Osteoblast (primary cell): ENCODE results near the gene CACNA2D3. TPM values are rescaled to one million over a fixed set of nuclear protein-coding genes. Genes with fewer than 3 reads are reported as not detected.

Experiments
- DNase-seq: peaks from one replicate; pipeline ENCODE4 v3.0.0; 2011; ENCODE audit warnings: low spot score, mixed read lengths; ENCODE audit not compliant: insufficient read length; ENCODE audit errors: missing footprints
- H2AFZ ChIP-seq: 2 replicates; pipeline ENCODE4 v1.6.0; 2011; ENCODE audit warnings: mild to moderate bottlenecking, low read length
- H3K27ac ChIP-seq: 2 replicates; pipeline ENCODE4 v1.5.1; 2011; ENCODE audit warnings: mild to moderate bottlenecking, low read depth, low read length, moderate library complexity
- H3K27me3 ChIP-seq: 2 replicates; pipeline ENCODE4 v1.6.0; 2012; ENCODE audit warnings: mild to moderate bottlenecking, control low read depth, inconsistent platforms, low read length, moderate library complexity; ENCODE audit not compliant: insufficient read depth
- H3K36me3 ChIP-seq: 2 replicates; pipeline ENCODE4 v1.5.1; 2011; ENCODE audit warnings: mild to moderate bottlenecking, low read length, control low read depth, moderate library complexity; ENCODE audit not compliant: insufficient read depth
- H3K4me1 ChIP-seq: 2 replicates; pipeline ENCODE4 v1.5.1; 2011; ENCODE audit warnings: mild to moderate bottlenecking, low read length, control low read depth, moderate library complexity; ENCODE audit not compliant: insufficient read depth
- H3K4me2 ChIP-seq: 2 replicates; pipeline ENCODE4 v1.6.0; 2011; ENCODE audit warnings: mild to moderate bottlenecking, low read length; ENCODE audit not compliant: insufficient read depth
- H3K4me3 ChIP-seq: fragments of 200-600 bp; sonication (generic); 3 replicates; pipeline ENCODE4 v1.5.1; 2012; ENCODE audit warnings: mild to moderate bottlenecking, low read length, inconsistent platforms; ENCODE audit not compliant: insufficient read depth
- H3K79me2 ChIP-seq: 2 replicates; pipeline ENCODE4 v1.6.0; 2012; ENCODE audit warnings: mild to moderate bottlenecking, low read length, control low read depth, inconsistent platforms; ENCODE audit not compliant: insufficient read depth
- H3K9me3 ChIP-seq: 2 replicates; pipeline ENCODE4 v1.5.1; 2011; ENCODE audit warnings: low read depth, low read length, control low read depth
- H4K20me1 ChIP-seq: 2 replicates; pipeline ENCODE4 v1.6.0; 2012; ENCODE audit warnings: mild to moderate bottlenecking, low read length, control low read depth; ENCODE audit not compliant: insufficient read depth
- total RNA-seq: library from RNA; depleted of rRNA; stranded (reverse); fragments of >200 nt; gene quantifications from 2 replicates; pipeline ENCODE4 v1.2.3, GENCODE V29; 2012
- TF ChIP-seq, protein P1 (sequence below): IDR thresholded peaks from 2 replicates; pipeline ENCODE4 v1.5.1; 2011; ENCODE audit warnings: mild to moderate bottlenecking, low read depth, low read length, moderate library complexity; ENCODE audit errors: extremely low read depth

Gene CACNA2D3
- total RNA-seq, 1 donor: 0.36 TPM

- no peak overlapping the region for H3K27ac ChIP-seq
- no peaks in the 10 kb centered on the region for H3K9me3 ChIP-seq
- no peak overlapping the region for H2AFZ ChIP-seq
- no peak overlapping the region for H3K4me2 ChIP-seq
- no peak for DNase-seq
- no peaks in the 10 kb centered on the region for H3K79me2 ChIP-seq
- no peaks in the 10 kb centered on the region for H3K27me3 ChIP-seq
- H3K4me1 ChIP-seq: peaks cover 7% of the 10 kb centered on the region
- H3K36me3 ChIP-seq: no peaks in the 10 kb centered on the region
- TF ChIP-seq, protein P1, sequence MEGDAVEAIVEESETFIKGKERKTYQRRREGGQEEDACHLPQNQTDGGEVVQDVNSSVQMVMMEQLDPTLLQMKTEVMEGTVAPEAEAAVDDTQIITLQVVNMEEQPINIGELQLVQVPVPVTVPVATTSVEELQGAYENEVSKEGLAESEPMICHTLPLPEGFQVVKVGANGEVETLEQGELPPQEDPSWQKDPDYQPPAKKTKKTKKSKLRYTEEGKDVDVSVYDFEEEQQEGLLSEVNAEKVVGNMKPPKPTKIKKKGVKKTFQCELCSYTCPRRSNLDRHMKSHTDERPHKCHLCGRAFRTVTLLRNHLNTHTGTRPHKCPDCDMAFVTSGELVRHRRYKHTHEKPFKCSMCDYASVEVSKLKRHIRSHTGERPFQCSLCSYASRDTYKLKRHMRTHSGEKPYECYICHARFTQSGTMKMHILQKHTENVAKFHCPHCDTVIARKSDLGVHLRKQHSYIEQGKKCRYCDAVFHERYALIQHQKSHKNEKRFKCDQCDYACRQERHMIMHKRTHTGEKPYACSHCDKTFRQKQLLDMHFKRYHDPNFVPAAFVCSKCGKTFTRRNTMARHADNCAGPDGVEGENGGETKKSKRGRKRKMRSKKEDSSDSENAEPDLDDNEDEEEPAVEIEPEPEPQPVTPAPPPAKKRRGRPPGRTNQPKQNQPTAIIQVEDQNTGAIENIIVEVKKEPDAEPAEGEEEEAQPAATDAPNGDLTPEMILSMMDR: no peak
- H3K4me3 ChIP-seq: no peak overlapping the region
- H4K20me1 ChIP-seq: no peaks in the 10 kb centered on the region
These were observed 792.8 kb downstream of the CACNA2D3 start for GRCh38 chr3:54915181-54915580.

DNA sequence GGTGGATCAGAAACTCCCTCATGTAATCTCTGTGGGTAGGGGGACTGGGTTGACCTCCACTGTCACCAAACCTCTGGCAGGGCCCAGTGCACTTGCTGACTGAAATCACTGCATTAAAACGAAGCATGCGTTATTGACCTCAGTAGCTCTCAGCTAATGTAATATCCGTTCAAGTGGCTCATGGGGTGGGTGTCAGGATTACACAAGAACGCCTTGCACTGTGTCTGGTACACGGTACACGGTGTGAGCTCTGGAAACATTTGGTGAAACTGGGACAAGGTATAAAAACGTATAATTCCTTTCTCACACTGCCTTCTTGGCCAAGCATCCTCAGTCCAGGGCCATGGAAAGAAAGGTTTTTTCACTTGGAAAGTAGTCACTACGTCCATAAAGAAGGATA is 793.6 kb downstream of the CACNA2D3 start:
- Histone ChIP-seq H3K9me3 (no peaks in the 10 kb centered on the region), H4K20me1 (no peaks in the 10 kb centered on the region), H3K27me3 (no peaks in the 10 kb centered on the region), H3K27ac (no peak overlapping the region), H3K4me1 (peaks cover 7% of the 10 kb centered on the region), H2AFZ (no peak overlapping the region), H3K79me2 (no peaks in the 10 kb centered on the region), H3K36me3 (no peaks in the 10 kb centered on the region), H3K4me3 (no peak overlapping the region), H3K4me2 (no peak overlapping the region)
- TF ChIP-seq, protein P1: no peak
- DNase-seq: no peak

GRCh38 chr3:54916732-54917131 is 794.4 kb downstream of the CACNA2D3 start:
- Histone ChIP-seq H3K4me2 (no peak overlapping the region), H3K4me3 (no peak overlapping the region), H3K4me1 (peaks cover 7% of the 10 kb centered on the region), H3K9me3 (no peaks in the 10 kb centered on the region), H3K36me3 (no peaks in the 10 kb centered on the region), H3K79me2 (no peaks in the 10 kb centered on the region), H3K27ac (no peak overlapping the region), H4K20me1 (no peaks in the 10 kb centered on the region), H3K27me3 (no peaks in the 10 kb centered on the region), H2AFZ (no peak overlapping the region)
- TF ChIP-seq, protein P1: no peak
- DNase-seq: no peak

GRCh38 chr3:54917174-54917573 is 794.8 kb downstream of the CACNA2D3 start:
- no peaks in the 10 kb centered on the region for H3K9me3 ChIP-seq
- TF ChIP-seq, protein P1: no peak
- no peaks in the 10 kb centered on the region for H3K27me3 ChIP-seq
- H2AFZ ChIP-seq: no peak overlapping the region
- H4K20me1 ChIP-seq: no peaks in the 10 kb centered on the region
- H3K27ac ChIP-seq: no peak overlapping the region
- no peak overlapping the region for H3K4me3 ChIP-seq
- H3K4me1 ChIP-seq: peaks cover 7% of the 10 kb centered on the region
- H3K79me2 ChIP-seq: no peaks in the 10 kb centered on the region
- no peaks in the 10 kb centered on the region for H3K36me3 ChIP-seq
- DNase-seq: no peak
- H3K4me2 ChIP-seq: no peak overlapping the region
